Ishikawa (cell line): ENCODE measurements around the gene NF1.

ENCODE experiments used
- CEBPB ChIP-seq: IDR thresholded peaks from 2 replicates; pipeline ENCODE4 v1.6.1; 2012
- CREB1 ChIP-seq: IDR thresholded peaks from 2 replicates; pipeline ENCODE4 v1.6.1; 2012; ENCODE audit warnings: low read depth
- EGR1 ChIP-seq: IDR thresholded peaks from 2 replicates; pipeline ENCODE4 v1.6.1; 2012
- EP300 ChIP-seq: IDR thresholded peaks from 2 replicates; pipeline ENCODE4 v1.6.1; 2012; ENCODE audit warnings: borderline replicate concordance
- MAX ChIP-seq: IDR thresholded peaks from 2 replicates; pipeline ENCODE4 v1.6.1; 2012
- TEAD4 ChIP-seq: IDR thresholded peaks from 2 replicates; pipeline ENCODE4 v1.6.1; 2012
- YY1 ChIP-seq: IDR thresholded peaks from 2 replicates; pipeline ENCODE4 v1.6.1; 2012; ENCODE audit warnings: low read depth
- TF ChIP-seq, protein P1 (sequence below): IDR thresholded peaks from 2 replicates; pipeline ENCODE4 v1.6.1; 2012; ENCODE audit warnings: low read depth, mild to moderate bottlenecking

- no peak for TF ChIP-seq EP300
- no peak for TF ChIP-seq MAX
- no peak for TF ChIP-seq CREB1
- TF ChIP-seq, protein P1, sequence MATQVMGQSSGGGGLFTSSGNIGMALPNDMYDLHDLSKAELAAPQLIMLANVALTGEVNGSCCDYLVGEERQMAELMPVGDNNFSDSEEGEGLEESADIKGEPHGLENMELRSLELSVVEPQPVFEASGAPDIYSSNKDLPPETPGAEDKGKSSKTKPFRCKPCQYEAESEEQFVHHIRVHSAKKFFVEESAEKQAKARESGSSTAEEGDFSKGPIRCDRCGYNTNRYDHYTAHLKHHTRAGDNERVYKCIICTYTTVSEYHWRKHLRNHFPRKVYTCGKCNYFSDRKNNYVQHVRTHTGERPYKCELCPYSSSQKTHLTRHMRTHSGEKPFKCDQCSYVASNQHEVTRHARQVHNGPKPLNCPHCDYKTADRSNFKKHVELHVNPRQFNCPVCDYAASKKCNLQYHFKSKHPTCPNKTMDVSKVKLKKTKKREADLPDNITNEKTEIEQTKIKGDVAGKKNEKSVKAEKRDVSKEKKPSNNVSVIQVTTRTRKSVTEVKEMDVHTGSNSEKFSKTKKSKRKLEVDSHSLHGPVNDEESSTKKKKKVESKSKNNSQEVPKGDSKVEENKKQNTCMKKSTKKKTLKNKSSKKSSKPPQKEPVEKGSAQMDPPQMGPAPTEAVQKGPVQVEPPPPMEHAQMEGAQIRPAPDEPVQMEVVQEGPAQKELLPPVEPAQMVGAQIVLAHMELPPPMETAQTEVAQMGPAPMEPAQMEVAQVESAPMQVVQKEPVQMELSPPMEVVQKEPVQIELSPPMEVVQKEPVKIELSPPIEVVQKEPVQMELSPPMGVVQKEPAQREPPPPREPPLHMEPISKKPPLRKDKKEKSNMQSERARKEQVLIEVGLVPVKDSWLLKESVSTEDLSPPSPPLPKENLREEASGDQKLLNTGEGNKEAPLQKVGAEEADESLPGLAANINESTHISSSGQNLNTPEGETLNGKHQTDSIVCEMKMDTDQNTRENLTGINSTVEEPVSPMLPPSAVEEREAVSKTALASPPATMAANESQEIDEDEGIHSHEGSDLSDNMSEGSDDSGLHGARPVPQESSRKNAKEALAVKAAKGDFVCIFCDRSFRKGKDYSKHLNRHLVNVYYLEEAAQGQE, result no peak
- no peak for TF ChIP-seq TEAD4
- no peak for TF ChIP-seq CEBPB
- no peak for TF ChIP-seq EGR1
- TF ChIP-seq YY1, result no peak
Observed at GRCh38 chr17:31226950-31227349, 132.2 kb downstream of the NF1 start.
